IgD-negative memory B cell (primary cell): ENCODE results near the gene HDDC3. TPM values are rescaled to one million over a fixed set of nuclear protein-coding genes. Genes with fewer than 3 reads are reported as not detected.

ENCODE experiments used
- H3K27ac Mint-ChIP-seq, 3 donors: one replicate each; pipeline ENCODE4 v1.8.0; 2020 to 2022; ENCODE audit warnings: mild to moderate bottlenecking in 3 of 3, mixed read lengths in 3 of 3, moderate library complexity in 1 of 3
- H3K27me3 Mint-ChIP-seq: one replicate; pipeline ENCODE4 v1.8.0; 2021; ENCODE audit warnings: mixed read lengths
- H3K36me3 Mint-ChIP-seq: one replicate; pipeline ENCODE4 v1.8.0; 2020; ENCODE audit warnings: mild to moderate bottlenecking, mixed read lengths
- H3K4me1 Mint-ChIP-seq, 3 donors: one replicate each; pipeline ENCODE4 v1.8.0; 2020 to 2022; ENCODE audit warnings: mixed read lengths in 3 of 3, mild to moderate bottlenecking in 1 of 3
- H3K4me3 Mint-ChIP-seq, 4 donors: one replicate each; pipeline ENCODE4 v1.8.0; 2020 to 2022; ENCODE audit warnings: mild to moderate bottlenecking in 4 of 4, mixed read lengths in 4 of 4, moderate library complexity in 3 of 4
- H3K9me3 Mint-ChIP-seq, 3 donors: one replicate each; pipeline ENCODE4 v1.8.0; 2020 to 2021; ENCODE audit warnings: mixed read lengths in 3 of 3, mild to moderate bottlenecking in 1 of 3
- polyA plus RNA-seq: library from polyadenylated mRNA; unstranded; fragments of 300-500 nt; fragmentation: Illumina TruSeq; gene quantifications from one replicate; pipeline ENCODE4 v1.2.3, GENCODE V29; 2021

The HDDC3 gene
- polyA plus RNA-seq, 1 donor from 2014 or later = 29.4 TPM

DNA sequence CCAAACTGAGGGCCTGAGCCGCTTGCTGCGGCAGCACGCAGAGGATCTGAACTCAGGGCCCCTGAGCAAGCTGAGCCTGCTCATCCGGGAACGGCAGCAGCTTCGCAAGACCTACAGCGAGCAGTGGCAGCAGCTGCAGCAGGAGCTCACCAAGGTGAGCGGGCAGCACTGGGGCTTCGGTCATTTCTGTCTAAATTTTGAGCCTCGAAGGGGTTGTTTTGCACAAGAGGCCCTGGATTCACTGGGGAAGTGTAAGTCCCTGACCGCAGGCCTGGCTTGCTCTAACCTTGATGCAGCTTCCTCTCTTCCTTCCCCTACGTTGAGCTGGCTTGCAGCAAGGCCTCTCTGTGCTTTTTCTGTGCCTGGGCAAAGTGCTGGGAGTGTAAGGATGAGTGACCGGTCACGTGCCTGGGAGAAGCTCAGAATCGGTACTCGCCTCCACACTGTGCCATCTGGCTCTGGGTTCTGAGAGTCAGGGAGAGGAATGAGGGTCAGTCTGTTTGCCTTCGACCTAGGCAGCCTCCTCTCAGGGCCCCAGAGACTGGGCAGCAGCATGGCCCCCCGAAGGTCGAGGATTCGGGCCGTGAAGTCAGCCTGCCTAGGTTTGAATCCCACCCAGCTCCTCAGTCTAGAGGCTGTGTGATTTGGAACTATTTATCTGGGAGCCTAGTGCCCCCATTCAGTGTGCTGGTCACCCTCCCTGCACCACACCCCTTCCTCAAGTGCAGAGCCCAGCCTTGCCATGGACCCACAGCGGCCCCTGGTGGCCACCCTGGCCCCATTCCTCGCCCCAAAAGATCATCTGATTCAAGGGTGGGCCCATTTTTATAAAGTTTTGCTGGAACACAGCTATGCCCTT, 46.7 kb downstream of the HDDC3 start:
- peaks cover 1% of the 10 kb centered on the region for H3K27me3 Mint-ChIP-seq
- H3K36me3 Mint-ChIP-seq = peaks cover 2% of the 10 kb centered on the region
- H3K4me1 Mint-ChIP-seq = peaks cover 15 to 19% (median 16%) of the 10 kb centered on the region in 3 donors
- H3K27ac Mint-ChIP-seq = peak overlapping the region; percentile 46 to 76 (median 63)
- no peaks in the 10 kb centered on the region for H3K9me3 Mint-ChIP-seq
- peak overlapping the region; percentile 49 to 90 (median 79) for H3K4me3 Mint-ChIP-seq

DNA sequence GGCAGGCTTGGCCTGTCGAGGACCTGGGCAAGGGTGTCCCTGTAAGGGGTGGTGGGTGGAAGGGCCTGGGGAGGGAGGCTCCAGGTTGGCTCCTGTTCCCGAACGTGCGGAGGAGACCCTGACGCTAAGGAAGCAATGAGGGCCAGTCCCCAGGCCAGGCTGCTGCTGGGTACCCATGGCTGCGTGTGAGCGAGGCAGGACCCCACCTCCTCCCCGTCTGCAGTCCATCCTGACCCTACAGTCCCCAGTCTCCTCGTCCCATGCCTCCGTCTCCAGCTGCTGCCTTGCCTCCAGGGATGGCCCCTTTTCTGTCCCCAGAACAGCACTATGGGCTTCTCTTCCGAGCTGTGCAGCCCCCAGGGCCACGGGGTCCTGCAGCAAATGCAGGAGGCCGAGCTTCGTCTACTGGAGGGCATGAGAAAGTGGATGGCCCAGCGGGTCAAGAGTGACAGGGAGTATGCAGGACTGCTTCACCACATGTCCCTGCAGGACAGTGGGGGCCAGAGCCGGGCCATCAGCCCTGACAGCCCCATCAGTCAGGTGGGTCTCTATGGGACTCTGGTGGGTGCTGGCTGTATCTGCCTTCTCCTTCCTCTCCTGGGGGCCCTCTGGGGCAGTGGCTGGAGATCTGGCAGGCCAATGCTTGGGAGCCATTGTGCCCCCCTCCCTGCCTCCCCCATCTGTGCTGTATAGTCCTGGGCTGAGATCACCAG, 47.5 kb downstream of the HDDC3 start:
- H3K27ac Mint-ChIP-seq = peak overlapping the region; percentile 46 to 80 (median 63)
- peaks cover 15 to 19% (median 16%) of the 10 kb centered on the region in 3 donors for H3K4me1 Mint-ChIP-seq
- H3K9me3 Mint-ChIP-seq = no peaks in the 10 kb centered on the region
- H3K36me3 Mint-ChIP-seq = peaks cover 2% of the 10 kb centered on the region
- peaks cover 1% of the 10 kb centered on the region for H3K27me3 Mint-ChIP-seq
- peak overlapping the region; percentile 49 to 90 (median 76) for H3K4me3 Mint-ChIP-seq

DNA sequence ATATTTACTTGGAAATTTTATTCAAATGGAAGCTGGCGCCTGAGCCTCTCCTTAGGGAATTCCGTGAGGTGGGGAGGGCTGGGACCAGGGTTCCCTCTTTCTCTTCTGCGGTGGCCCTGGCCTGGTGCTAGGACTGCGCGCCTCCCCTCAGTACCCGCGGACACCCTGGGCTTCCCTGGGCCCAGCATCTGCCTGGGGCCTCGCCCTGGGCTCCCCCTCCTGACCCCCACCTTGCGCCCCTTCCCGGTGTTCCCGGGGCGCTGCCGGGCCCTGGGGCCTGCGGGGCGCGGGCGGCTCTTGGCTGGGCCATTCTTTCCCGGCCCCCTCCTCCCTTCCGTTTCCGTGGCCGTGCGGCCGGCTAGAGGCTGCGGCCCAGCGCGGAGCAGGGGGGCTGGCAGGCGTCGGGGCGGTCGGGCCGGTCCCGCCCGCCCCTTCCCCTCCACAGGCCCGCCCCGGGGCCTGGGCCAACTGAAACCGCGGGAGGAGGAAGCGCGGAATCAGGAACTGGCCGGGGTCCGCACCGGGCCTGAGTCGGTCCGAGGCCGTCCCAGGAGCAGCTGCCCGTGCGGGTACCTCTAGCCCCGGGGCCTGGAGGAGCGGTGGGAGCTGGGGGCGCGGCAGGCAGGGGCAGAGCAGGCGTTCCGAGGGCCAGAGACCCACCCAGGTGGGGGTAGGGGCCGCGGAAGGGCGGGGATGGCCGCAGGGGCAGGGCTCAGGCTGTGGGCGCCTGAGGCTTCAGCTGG, 48.2 kb downstream of the HDDC3 start, which contains the start of gene FES:
TSS of gene FES (plus strand) at position 529 of the 743 bp plus-strand sequence. CDS start 542 bp downstream, outside the sequence.
- no peaks in the 10 kb centered on the region for H3K9me3 Mint-ChIP-seq
- peaks cover 15 to 19% (median 16%) of the 10 kb centered on the region in 3 donors for H3K4me1 Mint-ChIP-seq
- H3K36me3 Mint-ChIP-seq = peaks cover 2% of the 10 kb centered on the region
- H3K27me3 Mint-ChIP-seq = peaks cover 1% of the 10 kb centered on the region
- peak within 1 kb of the TSS; percentile 49 to 90 (median 76) for H3K4me3 Mint-ChIP-seq
- H3K27ac Mint-ChIP-seq = peak within 1 kb of the TSS; percentile 46 to 80 (median 63)

- Mint-ChIP-seq H3K36me3 (peaks cover 2% of the 10 kb centered on the region), H3K4me3 (peak overlapping the region; percentile 30 to 59 (median 41)), H3K27me3 (peaks cover 1% of the 10 kb centered on the region), H3K4me1 (peaks cover 15 to 19% (median 16%) of the 10 kb centered on the region in 3 donors), H3K27ac (peak overlapping the region in 1 of 3 donors; percentile 67), H3K9me3 (no peaks in the 10 kb centered on the region)
These were observed 48.8 kb downstream of the HDDC3 start for GRCh38 chr15:90883526-90883975.

GRCh38 chr15:90882781-90883525, 49.4 kb downstream of the HDDC3 start:
- H3K9me3 Mint-ChIP-seq = no peaks in the 10 kb centered on the region
- peaks cover 15 to 17% (median 16%) of the 10 kb centered on the region in 3 donors for H3K4me1 Mint-ChIP-seq
- peak overlapping the region in 2 of 4 donors; percentile 30 to 59 for H3K4me3 Mint-ChIP-seq

GRCh38 chr15:90881978-90882721, 50.2 kb downstream of the HDDC3 start:
- no peaks in the 10 kb centered on the region for H3K9me3 Mint-ChIP-seq
- H3K27ac Mint-ChIP-seq = no peak overlapping the region
- no peaks in the 10 kb centered on the region for H3K36me3 Mint-ChIP-seq
- peaks cover 1% of the 10 kb centered on the region for H3K27me3 Mint-ChIP-seq
- H3K4me1 Mint-ChIP-seq = peaks cover 13 to 17% (median 16%) of the 10 kb centered on the region in 3 donors
- no peak overlapping the region for H3K4me3 Mint-ChIP-seq

More at GRCh38 chr15:90882781-90883525, 49.4 kb downstream of the HDDC3 start:
- Mint-ChIP-seq H3K27me3 (peaks cover 1% of the 10 kb centered on the region), H3K36me3 (peaks cover 2% of the 10 kb centered on the region), H3K27ac (peak overlapping the region in 1 of 3 donors; percentile 67)

GRCh38 chr15:90881181-90881977, 51.0 kb downstream of the HDDC3 start:
- Mint-ChIP-seq H3K9me3 (no peaks in the 10 kb centered on the region), H3K4me1 (peaks cover 13 to 17% (median 16%) of the 10 kb centered on the region in 3 donors), H3K36me3 (no peaks in the 10 kb centered on the region), H3K27ac (peak overlapping the region in 1 of 3 donors; percentile 59), H3K4me3 (no peak overlapping the region), H3K27me3 (peaks cover 1% of the 10 kb centered on the region)

GRCh38 chr15:90880381-90881145, 51.8 kb downstream of the HDDC3 start:
- H3K4me1 Mint-ChIP-seq = peaks cover 8 to 10% (median 8%) of the 10 kb centered on the region in 3 donors
- no peaks in the 10 kb centered on the region for H3K27me3 Mint-ChIP-seq
- peak overlapping the region in 1 of 3 donors; percentile 59 for H3K27ac Mint-ChIP-seq
- no peak overlapping the region for H3K4me3 Mint-ChIP-seq
- no peaks in the 10 kb centered on the region for H3K9me3 Mint-ChIP-seq
- no peaks in the 10 kb centered on the region for H3K36me3 Mint-ChIP-seq

Other genes starting within 250 kb of the HDDC3 start
- 14.4 TPM for gene BLM, start 215.2 kb downstream of the HDDC3 start, polyA plus RNA-seq
- 9.7 TPM for gene FURIN, start 64.0 kb downstream of the HDDC3 start, polyA plus RNA-seq
- 7.7 TPM for gene FES, start 48.0 kb downstream of the HDDC3 start, polyA plus RNA-seq
- gene MAN2A2, start 29.2 kb downstream of the HDDC3 start, polyA plus RNA-seq = 9.1 TPM
- gene UNC45A, start 2.7 kb upstream of the HDDC3 start, polyA plus RNA-seq = 65.3 TPM
- 6.0 TPM for gene RCCD1, start 22.3 kb upstream of the HDDC3 start, polyA plus RNA-seq
- gene PRC1, start 62.0 kb upstream of the HDDC3 start, polyA plus RNA-seq = 3.3 TPM
- gene VPS33B, start 90.0 kb upstream of the HDDC3 start, polyA plus RNA-seq = 10.7 TPM
- 0.01 TPM for gene SV2B, start 167.7 kb upstream of the HDDC3 start, polyA plus RNA-seq